HEK293 (cell line): Measurements from ENCODE around the gene CISD2.

Source experiments
- BCL11A ChIP-seq: fragments of 450-650 bp; formaldehyde crosslinking; IDR thresholded peaks from 2 replicates; pipeline ENCODE4 v1.5.1; 2016; ENCODE audit warnings: low read depth, missing biosample characterization, missing genetic modification characterization
- GLIS2 ChIP-seq: fragments of 450-650 bp; formaldehyde crosslinking; IDR thresholded peaks from 2 replicates; pipeline ENCODE4 v1.5.1; 2016; ENCODE audit warnings: missing biosample characterization, missing genetic modification characterization
- HOXD13 ChIP-seq: sonication (generic); formaldehyde crosslinking; IDR thresholded peaks from 2 replicates; pipeline ENCODE4 v1.8.0; 2022; ENCODE audit warnings: missing genetic modification reagents, borderline replicate concordance
- MYNN ChIP-seq: fragments of 450-650 bp; formaldehyde crosslinking; IDR thresholded peaks from 2 replicates; pipeline ENCODE4 v1.5.1; 2016; ENCODE audit warnings: missing biosample characterization, missing genetic modification characterization, borderline replicate concordance
- OSR2 ChIP-seq: fragments of 450-650 bp; formaldehyde crosslinking; IDR thresholded peaks from 2 replicates; pipeline ENCODE4 v1.5.1; 2016; ENCODE audit warnings: missing biosample characterization, missing genetic modification characterization
- SP7 ChIP-seq: fragments of 450-650 bp; formaldehyde crosslinking; IDR thresholded peaks from 2 replicates; pipeline ENCODE4 v1.5.1; 2016; ENCODE audit warnings: missing biosample characterization, missing genetic modification characterization
- ZBTB17 ChIP-seq: fragments of 450-650 bp; formaldehyde crosslinking; IDR thresholded peaks from 2 replicates; pipeline ENCODE4 v1.5.1; 2016; ENCODE audit warnings: missing biosample characterization, missing genetic modification characterization
- ZBTB48 ChIP-seq: fragments of 450-650 bp; formaldehyde crosslinking; IDR thresholded peaks from 2 replicates; pipeline ENCODE4 v1.5.1; 2016; ENCODE audit warnings: missing biosample characterization, missing genetic modification characterization
- ZFP41 ChIP-seq: fragments of 450-650 bp; formaldehyde crosslinking; IDR thresholded peaks from 2 replicates; pipeline ENCODE4 v1.5.1; 2016; ENCODE audit warnings: missing biosample characterization, missing genetic modification characterization, borderline replicate concordance
- ZNF133 ChIP-seq: fragments of 450-650 bp; formaldehyde crosslinking; IDR thresholded peaks from 2 replicates; pipeline ENCODE4 v1.5.1; 2016; ENCODE audit warnings: missing biosample characterization, missing genetic modification characterization
- ZNF140 ChIP-seq: fragments of 450-650 bp; formaldehyde crosslinking; IDR thresholded peaks from 2 replicates; pipeline ENCODE4 v1.5.1; 2016; ENCODE audit warnings: missing biosample characterization, missing genetic modification characterization
- ZNF223 ChIP-seq: fragments of 450-650 bp; formaldehyde crosslinking; IDR thresholded peaks from 2 replicates; pipeline ENCODE4 v1.5.1; 2016; ENCODE audit warnings: missing biosample characterization, missing genetic modification characterization
- ZNF239 ChIP-seq: fragments of 450-650 bp; formaldehyde crosslinking; IDR thresholded peaks from 2 replicates; pipeline ENCODE4 v1.5.1; 2016; ENCODE audit warnings: missing biosample characterization, missing genetic modification characterization
- ZNF350 ChIP-seq: fragments of 450-650 bp; formaldehyde crosslinking; IDR thresholded peaks from 2 replicates; pipeline ENCODE4 v1.5.0; 2017; ENCODE audit warnings: missing biosample characterization, mild to moderate bottlenecking, missing genetic modification characterization
- ZNF473 ChIP-seq: fragments of 450-650 bp; formaldehyde crosslinking; IDR thresholded peaks from 2 replicates; pipeline ENCODE4 v1.5.1; 2017; ENCODE audit warnings: missing biosample characterization, missing genetic modification characterization
- ZNF501 ChIP-seq: fragments of 450-650 bp; formaldehyde crosslinking; IDR thresholded peaks from 2 replicates; pipeline ENCODE4 v1.5.1; 2016; ENCODE audit warnings: missing biosample characterization, missing genetic modification characterization
- ZNF530 ChIP-seq: fragments of 450-650 bp; formaldehyde crosslinking; IDR thresholded peaks from 2 replicates; pipeline ENCODE4 v1.5.1; 2016; ENCODE audit warnings: low read depth, missing biosample characterization, missing genetic modification characterization
- ZNF560 ChIP-seq: fragments of 450-650 bp; formaldehyde crosslinking; IDR thresholded peaks from 2 replicates; pipeline ENCODE4 v1.5.1; 2017; ENCODE audit warnings: missing biosample characterization, missing genetic modification characterization, borderline replicate concordance
- ZNF610 ChIP-seq: fragments of 450-650 bp; formaldehyde crosslinking; IDR thresholded peaks from 2 replicates; pipeline ENCODE4 v1.5.1; 2016; ENCODE audit warnings: missing biosample characterization, missing genetic modification characterization, borderline replicate concordance
- ZNF623 ChIP-seq: fragments of 450-650 bp; formaldehyde crosslinking; IDR thresholded peaks from 2 replicates; pipeline ENCODE4 v1.5.1; 2016; ENCODE audit warnings: missing biosample characterization, missing genetic modification characterization
- ZNF626 ChIP-seq: fragments of 450-650 bp; sonication (Bioruptor Pico); formaldehyde crosslinking; IDR thresholded peaks from 2 replicates; pipeline ENCODE4 v1.5.1; 2018; ENCODE audit warnings: missing biosample characterization, missing genetic modification characterization, inconsistent platforms
- ZNF658 ChIP-seq: fragments of 450-650 bp; formaldehyde crosslinking; IDR thresholded peaks from 2 replicates; pipeline ENCODE4; 2016; ENCODE audit warnings: missing biosample characterization, missing genetic modification characterization
- ZNF785 ChIP-seq: fragments of 450-650 bp; formaldehyde crosslinking; IDR thresholded peaks from 2 replicates; pipeline ENCODE4 v1.5.1; 2016; ENCODE audit warnings: missing biosample characterization, missing genetic modification characterization
- ZNF791 ChIP-seq: fragments of 450-650 bp; formaldehyde crosslinking; IDR thresholded peaks from 2 replicates; pipeline ENCODE4 v1.5.1; 2016; ENCODE audit warnings: missing biosample characterization, missing genetic modification characterization
- ZNF792 ChIP-seq: fragments of 450-650 bp; formaldehyde crosslinking; IDR thresholded peaks from 2 replicates; pipeline ENCODE4 v1.5.1; 2016; ENCODE audit warnings: missing biosample characterization, missing genetic modification characterization
- TF ChIP-seq, protein P1 (sequence below): fragments of 450-650 bp; formaldehyde crosslinking; IDR thresholded peaks from 2 replicates; pipeline ENCODE4 v1.5.1; 2017; ENCODE audit warnings: missing biosample characterization, mild to moderate bottlenecking, missing genetic modification characterization, moderate library complexity
- TF ChIP-seq, protein P2 (sequence below): fragments of 450-650 bp; formaldehyde crosslinking; IDR thresholded peaks from 2 replicates; pipeline ENCODE4 v1.5.1; 2016; ENCODE audit warnings: missing biosample characterization, missing genetic modification characterization, low read depth
- TF ChIP-seq, protein P3 (sequence below): fragments of 450-650 bp; formaldehyde crosslinking; IDR thresholded peaks from 2 replicates; pipeline ENCODE4 v1.5.1; 2017; ENCODE audit warnings: missing biosample characterization, missing genetic modification characterization
- TF ChIP-seq, protein P4 (sequence below): fragments of 450-650 bp; formaldehyde crosslinking; IDR thresholded peaks from 2 replicates; pipeline ENCODE4 v1.5.1; 2016; ENCODE audit warnings: missing biosample characterization, missing genetic modification characterization, low read depth
- TF ChIP-seq, protein P5 (sequence below): fragments of 450-650 bp; IDR thresholded peaks from 2 replicates; pipeline ENCODE4 v1.5.1; 2018; ENCODE audit warnings: missing biosample characterization, mild to moderate bottlenecking, missing genetic modification characterization
- TF ChIP-seq, protein P6 (sequence below): fragments of 450-650 bp; formaldehyde crosslinking; IDR thresholded peaks from 2 replicates; pipeline ENCODE4 v1.5.1; 2016; ENCODE audit warnings: missing biosample characterization, missing genetic modification characterization

Gene CISD2

DNA sequence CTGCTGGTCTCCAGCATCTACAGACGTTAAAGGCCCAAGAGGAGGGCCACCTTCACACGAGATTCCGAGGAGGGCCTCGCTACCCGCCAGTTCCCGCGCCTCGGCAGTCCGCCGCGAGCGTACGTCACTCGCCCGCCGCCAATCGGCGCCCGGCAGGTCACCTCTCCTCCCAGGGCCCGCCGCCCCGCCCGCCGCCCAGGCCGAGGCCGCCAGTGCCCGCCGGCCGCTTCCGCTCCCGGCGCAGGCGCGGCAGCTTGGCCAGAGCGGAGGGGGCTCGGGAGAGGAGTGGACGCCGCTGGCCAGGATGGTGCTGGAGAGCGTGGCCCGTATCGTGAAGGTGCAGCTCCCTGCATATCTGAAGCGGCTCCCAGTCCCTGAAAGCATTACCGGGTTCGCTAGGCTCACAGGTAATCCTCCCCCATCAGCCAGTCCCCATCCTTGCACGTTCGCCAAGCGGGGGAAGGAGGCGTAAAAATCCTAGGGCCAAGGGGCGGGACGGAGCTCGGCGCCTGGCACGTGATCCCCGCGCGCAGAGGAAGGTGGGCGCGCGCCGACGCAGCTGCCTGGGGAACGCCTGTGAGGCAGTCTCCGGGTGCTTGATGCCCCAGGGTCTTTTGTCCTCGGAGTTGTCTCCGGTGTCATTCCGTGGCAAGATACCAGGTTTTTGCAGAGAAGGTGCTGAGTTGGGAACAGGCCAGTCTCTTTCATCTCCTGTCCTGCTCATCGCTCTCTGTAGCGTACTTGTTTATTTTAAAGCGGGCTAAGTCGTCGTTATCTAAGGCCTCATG lies at the start of gene CISD2 (continued):
- TF ChIP-seq, protein P1, sequence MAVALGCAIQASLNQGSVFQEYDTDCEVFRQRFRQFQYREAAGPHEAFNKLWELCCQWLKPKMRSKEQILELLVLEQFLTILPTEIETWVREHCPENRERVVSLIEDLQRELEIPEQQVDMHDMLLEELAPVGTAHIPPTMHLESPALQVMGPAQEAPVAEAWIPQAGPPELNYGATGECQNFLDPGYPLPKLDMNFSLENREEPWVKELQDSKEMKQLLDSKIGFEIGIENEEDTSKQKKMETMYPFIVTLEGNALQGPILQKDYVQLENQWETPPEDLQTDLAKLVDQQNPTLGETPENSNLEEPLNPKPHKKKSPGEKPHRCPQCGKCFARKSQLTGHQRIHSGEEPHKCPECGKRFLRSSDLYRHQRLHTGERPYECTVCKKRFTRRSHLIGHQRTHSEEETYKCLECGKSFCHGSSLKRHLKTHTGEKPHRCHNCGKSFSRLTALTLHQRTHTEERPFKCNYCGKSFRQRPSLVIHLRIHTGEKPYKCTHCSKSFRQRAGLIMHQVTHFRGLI (tag by site-specific recombination), result no peak
- TF ChIP-seq ZNF626 (tag by site-specific recombination), result no peak
- TF ChIP-seq GLIS2 (tag by site-specific recombination), result no peak
- no peak for TF ChIP-seq ZFP41 (tag by site-specific recombination)
- peak; percentile 58; the same call in 1 of the 2 replicates for TF ChIP-seq SP7 (tag by site-specific recombination)
- TF ChIP-seq, protein P2, sequence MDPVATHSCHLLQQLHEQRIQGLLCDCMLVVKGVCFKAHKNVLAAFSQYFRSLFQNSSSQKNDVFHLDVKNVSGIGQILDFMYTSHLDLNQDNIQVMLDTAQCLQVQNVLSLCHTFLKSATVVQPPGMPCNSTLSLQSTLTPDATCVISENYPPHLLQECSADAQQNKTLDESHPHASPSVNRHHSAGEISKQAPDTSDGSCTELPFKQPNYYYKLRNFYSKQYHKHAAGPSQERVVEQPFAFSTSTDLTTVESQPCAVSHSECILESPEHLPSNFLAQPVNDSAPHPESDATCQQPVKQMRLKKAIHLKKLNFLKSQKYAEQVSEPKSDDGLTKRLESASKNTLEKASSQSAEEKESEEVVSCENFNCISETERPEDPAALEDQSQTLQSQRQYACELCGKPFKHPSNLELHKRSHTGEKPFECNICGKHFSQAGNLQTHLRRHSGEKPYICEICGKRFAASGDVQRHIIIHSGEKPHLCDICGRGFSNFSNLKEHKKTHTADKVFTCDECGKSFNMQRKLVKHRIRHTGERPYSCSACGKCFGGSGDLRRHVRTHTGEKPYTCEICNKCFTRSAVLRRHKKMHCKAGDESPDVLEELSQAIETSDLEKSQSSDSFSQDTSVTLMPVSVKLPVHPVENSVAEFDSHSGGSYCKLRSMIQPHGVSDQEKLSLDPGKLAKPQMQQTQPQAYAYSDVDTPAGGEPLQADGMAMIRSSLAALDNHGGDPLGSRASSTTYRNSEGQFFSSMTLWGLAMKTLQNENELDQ (tag by site-specific recombination), result no peak
- TF ChIP-seq ZNF792 (tag by site-specific recombination), result no peak
- TF ChIP-seq, protein P3, sequence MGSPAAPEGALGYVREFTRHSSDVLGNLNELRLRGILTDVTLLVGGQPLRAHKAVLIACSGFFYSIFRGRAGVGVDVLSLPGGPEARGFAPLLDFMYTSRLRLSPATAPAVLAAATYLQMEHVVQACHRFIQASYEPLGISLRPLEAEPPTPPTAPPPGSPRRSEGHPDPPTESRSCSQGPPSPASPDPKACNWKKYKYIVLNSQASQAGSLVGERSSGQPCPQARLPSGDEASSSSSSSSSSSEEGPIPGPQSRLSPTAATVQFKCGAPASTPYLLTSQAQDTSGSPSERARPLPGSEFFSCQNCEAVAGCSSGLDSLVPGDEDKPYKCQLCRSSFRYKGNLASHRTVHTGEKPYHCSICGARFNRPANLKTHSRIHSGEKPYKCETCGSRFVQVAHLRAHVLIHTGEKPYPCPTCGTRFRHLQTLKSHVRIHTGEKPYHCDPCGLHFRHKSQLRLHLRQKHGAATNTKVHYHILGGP (tag by site-specific recombination), result no peak
- TF ChIP-seq, protein P4, sequence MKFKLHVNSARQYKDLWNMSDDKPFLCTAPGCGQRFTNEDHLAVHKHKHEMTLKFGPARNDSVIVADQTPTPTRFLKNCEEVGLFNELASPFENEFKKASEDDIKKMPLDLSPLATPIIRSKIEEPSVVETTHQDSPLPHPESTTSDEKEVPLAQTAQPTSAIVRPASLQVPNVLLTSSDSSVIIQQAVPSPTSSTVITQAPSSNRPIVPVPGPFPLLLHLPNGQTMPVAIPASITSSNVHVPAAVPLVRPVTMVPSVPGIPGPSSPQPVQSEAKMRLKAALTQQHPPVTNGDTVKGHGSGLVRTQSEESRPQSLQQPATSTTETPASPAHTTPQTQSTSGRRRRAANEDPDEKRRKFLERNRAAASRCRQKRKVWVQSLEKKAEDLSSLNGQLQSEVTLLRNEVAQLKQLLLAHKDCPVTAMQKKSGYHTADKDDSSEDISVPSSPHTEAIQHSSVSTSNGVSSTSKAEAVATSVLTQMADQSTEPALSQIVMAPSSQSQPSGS (tag by site-specific recombination), result no peak
- peak; percentile 75 for TF ChIP-seq ZNF501
- TF ChIP-seq ZNF623, result no peak
- no peak for TF ChIP-seq ZNF560 (tag by site-specific recombination)
- no peak for TF ChIP-seq ZNF791 (tag by site-specific recombination)
- no peak for TF ChIP-seq BCL11A
- TF ChIP-seq ZBTB17 (tag by site-specific recombination), result peak; percentile 68; the same call in 1 of the 2 replicates
- no peak for TF ChIP-seq ZNF239 (tag by site-specific recombination)
- no peak for TF ChIP-seq OSR2 (tag by site-specific recombination)
- TF ChIP-seq MYNN (tag by site-specific recombination), result no peak
- peak; percentile 46; the same call in 1 of the 2 replicates for TF ChIP-seq ZNF610
- TF ChIP-seq ZNF658 (tag by site-specific recombination), result no peak
- no peak for TF ChIP-seq ZNF350 (tag by site-specific recombination)
- TF ChIP-seq ZNF530, result no peak
- TF ChIP-seq ZNF140 (tag by site-specific recombination), result no peak
- no peak for TF ChIP-seq ZNF223 (tag by site-specific recombination)
- peak; percentile 33; the same call in 1 of the 2 replicates for TF ChIP-seq ZBTB48
- TF ChIP-seq ZNF133 (tag by site-specific recombination), result no peak
- TF ChIP-seq ZNF785, result no peak
- TF ChIP-seq, protein P5, sequence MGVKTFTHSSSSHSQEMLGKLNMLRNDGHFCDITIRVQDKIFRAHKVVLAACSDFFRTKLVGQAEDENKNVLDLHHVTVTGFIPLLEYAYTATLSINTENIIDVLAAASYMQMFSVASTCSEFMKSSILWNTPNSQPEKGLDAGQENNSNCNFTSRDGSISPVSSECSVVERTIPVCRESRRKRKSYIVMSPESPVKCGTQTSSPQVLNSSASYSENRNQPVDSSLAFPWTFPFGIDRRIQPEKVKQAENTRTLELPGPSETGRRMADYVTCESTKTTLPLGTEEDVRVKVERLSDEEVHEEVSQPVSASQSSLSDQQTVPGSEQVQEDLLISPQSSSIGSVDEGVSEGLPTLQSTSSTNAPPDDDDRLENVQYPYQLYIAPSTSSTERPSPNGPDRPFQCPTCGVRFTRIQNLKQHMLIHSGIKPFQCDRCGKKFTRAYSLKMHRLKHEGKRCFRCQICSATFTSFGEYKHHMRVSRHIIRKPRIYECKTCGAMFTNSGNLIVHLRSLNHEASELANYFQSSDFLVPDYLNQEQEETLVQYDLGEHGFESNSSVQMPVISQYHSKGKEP (tag by site-specific recombination), result no peak
- TF ChIP-seq, protein P6, sequence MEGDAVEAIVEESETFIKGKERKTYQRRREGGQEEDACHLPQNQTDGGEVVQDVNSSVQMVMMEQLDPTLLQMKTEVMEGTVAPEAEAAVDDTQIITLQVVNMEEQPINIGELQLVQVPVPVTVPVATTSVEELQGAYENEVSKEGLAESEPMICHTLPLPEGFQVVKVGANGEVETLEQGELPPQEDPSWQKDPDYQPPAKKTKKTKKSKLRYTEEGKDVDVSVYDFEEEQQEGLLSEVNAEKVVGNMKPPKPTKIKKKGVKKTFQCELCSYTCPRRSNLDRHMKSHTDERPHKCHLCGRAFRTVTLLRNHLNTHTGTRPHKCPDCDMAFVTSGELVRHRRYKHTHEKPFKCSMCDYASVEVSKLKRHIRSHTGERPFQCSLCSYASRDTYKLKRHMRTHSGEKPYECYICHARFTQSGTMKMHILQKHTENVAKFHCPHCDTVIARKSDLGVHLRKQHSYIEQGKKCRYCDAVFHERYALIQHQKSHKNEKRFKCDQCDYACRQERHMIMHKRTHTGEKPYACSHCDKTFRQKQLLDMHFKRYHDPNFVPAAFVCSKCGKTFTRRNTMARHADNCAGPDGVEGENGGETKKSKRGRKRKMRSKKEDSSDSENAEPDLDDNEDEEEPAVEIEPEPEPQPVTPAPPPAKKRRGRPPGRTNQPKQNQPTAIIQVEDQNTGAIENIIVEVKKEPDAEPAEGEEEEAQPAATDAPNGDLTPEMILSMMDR (tag by site-specific recombination), result no peak
- TF ChIP-seq ZNF473 (tag by site-specific recombination), result no peak
- TF ChIP-seq HOXD13 (CRISPR knock-in tag), result 0 out of 2 replicates have a peak, but pooled peaks have one; percentile 22
